AG10803 (cell line): ENCODE results near the gene GAS2L2.

ENCODE experiments used
- DNase-seq: peaks from one replicate; pipeline ENCODE4 v3.0.0; 2010; ENCODE audit warnings: low read depth
- H3K4me3 ChIP-seq: 2 replicates; pipeline ENCODE4 v1.5.1; 2011; ENCODE audit warnings: mild to moderate bottlenecking, low read length, control low read depth
- CTCF ChIP-seq: conservative IDR thresholded peaks from 2 replicates; pipeline ENCODE4 v1.5.1; 2011; ENCODE audit warnings: mild to moderate bottlenecking, low read length, control low read depth, inconsistent platforms

Gene GAS2L2

GRCh38 chr17:35740216-35740615 lies 12.8 kb downstream of the GAS2L2 start:
- no peak for TF ChIP-seq CTCF
- DNase-seq: no peak
- H3K4me3 ChIP-seq: no peak overlapping the region

GRCh38 chr17:35738519-35739133 lies 14.4 kb downstream of the GAS2L2 start:
- TF ChIP-seq CTCF: no peak
- H3K4me3 ChIP-seq: no peak overlapping the region
- no peak for DNase-seq

GRCh38 chr17:35736236-35736635 lies 16.8 kb downstream of the GAS2L2 start:
- H3K4me3 ChIP-seq: no peak overlapping the region
- no peak for DNase-seq
- no peak for TF ChIP-seq CTCF

- no peak overlapping the region for H3K4me3 ChIP-seq
- TF ChIP-seq CTCF: no peak
- DNase-seq: no peak
Measured at GRCh38 chr17:35735036-35735805, 17.8 kb downstream of the GAS2L2 start.

GRCh38 chr17:35734396-35734795 lies 18.6 kb downstream of the GAS2L2 start:
- no peak for DNase-seq
- TF ChIP-seq CTCF: no peak
- no peak overlapping the region for H3K4me3 ChIP-seq

- no peak for DNase-seq
- TF ChIP-seq CTCF: no peak
- no peak overlapping the region for H3K4me3 ChIP-seq
Measured at GRCh38 chr17:35733366-35733765, 19.7 kb downstream of the GAS2L2 start.

- TF ChIP-seq CTCF: no peak
- H3K4me3 ChIP-seq: no peak overlapping the region
- DNase-seq: no peak
Measured at GRCh38 chr17:35732806-35733136, 20.3 kb downstream of the GAS2L2 start.
